ENCODE data around the gene BTBD17.

Gene BTBD17

GRCh38 chr17:74404218-74404617 is 42.5 kb upstream of the BTBD17 start:
- in situ Hi-C loops (cut with HindIII; ENCODE audit: low sequenced_read_pairs): no loop called here
- H3K4me3 ChIP-seq (ENCODE audit: low read depth, low read length): no peak overlapping the region
- DNase-seq (ENCODE audit: low read depth, low spot score): no peak
- no peak for TF ChIP-seq CTCF (IDR thresholded peaks at IDR 0.05; ENCODE audit: low read depth, low read length)

- no peak for DNase-seq (ENCODE audit: low read depth, low spot score)
- in situ Hi-C loops (cut with HindIII; ENCODE audit: low sequenced_read_pairs): no loop called here
- TF ChIP-seq CTCF (IDR thresholded peaks at IDR 0.05; ENCODE audit: low read depth, low read length): no peak
- no peak overlapping the region for H3K4me3 ChIP-seq (ENCODE audit: low read depth, low read length)
Observed at GRCh38 chr17:74403512-74404137, 42.0 kb upstream of the BTBD17 start.

- in situ Hi-C loops (cut with HindIII; ENCODE audit: low sequenced_read_pairs): no loop called here
- no peak for DNase-seq (ENCODE audit: low read depth, low spot score)
- no peak overlapping the region for H3K4me3 ChIP-seq (ENCODE audit: low read depth, low read length)
- TF ChIP-seq CTCF (IDR thresholded peaks at IDR 0.05; ENCODE audit: low read depth, low read length): no peak
Observed at GRCh38 chr17:74402048-74402447, 40.4 kb upstream of the BTBD17 start.

GRCh38 chr17:74396567-74396966 is 34.9 kb upstream of the BTBD17 start:
- DNase-seq (ENCODE audit: low read depth, low spot score): no peak
- no peak for TF ChIP-seq CTCF (IDR thresholded peaks at IDR 0.05; ENCODE audit: low read depth, low read length)
- in situ Hi-C loops (cut with HindIII; ENCODE audit: low sequenced_read_pairs): no loop called here
- H3K4me3 ChIP-seq (ENCODE audit: low read depth, low read length): no peak overlapping the region

- H3K4me3 ChIP-seq (ENCODE audit: low read depth, low read length): no peak overlapping the region
- in situ Hi-C loops (cut with HindIII; ENCODE audit: low sequenced_read_pairs): no loop called here
- DNase-seq (ENCODE audit: low read depth, low spot score): no peak
- TF ChIP-seq CTCF (IDR thresholded peaks at IDR 0.05; ENCODE audit: low read depth, low read length): no peak
Observed at GRCh38 chr17:74394977-74395376, 33.3 kb upstream of the BTBD17 start.

- no peak for TF ChIP-seq CTCF (IDR thresholded peaks at IDR 0.05; ENCODE audit: low read depth, low read length)
- H3K4me3 ChIP-seq (ENCODE audit: low read depth, low read length): no peak overlapping the region
- no peak for DNase-seq (ENCODE audit: low read depth, low spot score)
- in situ Hi-C loops (cut with HindIII; ENCODE audit: low sequenced_read_pairs): no loop called here
Observed at GRCh38 chr17:74394275-74394950, 32.7 kb upstream of the BTBD17 start.
